CD4-positive, alpha-beta T cell treated with Interleukin-4 for 4 hours (primary cell): Measurements from ENCODE around the gene ZDHHC14.
"Not testable (repeated sequence)": the region's sequence is repeated elsewhere in the genome, so short reads cannot be mapped to it uniquely, and the experiment has no call there.

ENCODE experiments used
- DNase-seq: peaks from one replicate; pipeline ENCODE4 v3.0.0-alpha.2; 2020

The ZDHHC14 gene

GRCh38 chr6:157579467-157580031 is 198.6 kb downstream of the ZDHHC14 start:
- DNase-seq: no peak

DNA sequence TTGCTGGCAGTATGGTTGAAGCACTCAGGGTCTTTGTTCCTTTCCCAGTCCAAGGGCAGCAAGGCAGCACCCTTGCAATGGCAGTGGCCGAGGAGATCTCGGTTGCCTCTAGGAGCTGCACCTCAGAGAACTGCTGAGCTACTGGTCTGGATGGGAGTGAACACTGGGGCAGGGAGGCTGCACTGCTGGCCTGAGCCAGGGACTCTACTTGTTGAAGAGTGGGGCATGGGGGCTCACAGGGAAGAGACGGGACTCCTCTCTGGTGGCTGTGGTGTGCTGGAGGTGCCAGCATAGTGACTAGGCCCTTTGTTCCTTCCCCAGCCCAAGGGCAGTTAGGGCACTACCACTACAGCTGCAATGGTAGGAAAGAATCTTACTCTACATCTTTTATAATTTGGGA is 203.0 kb downstream of the ZDHHC14 start:
- DNase-seq: no peak

DNA sequence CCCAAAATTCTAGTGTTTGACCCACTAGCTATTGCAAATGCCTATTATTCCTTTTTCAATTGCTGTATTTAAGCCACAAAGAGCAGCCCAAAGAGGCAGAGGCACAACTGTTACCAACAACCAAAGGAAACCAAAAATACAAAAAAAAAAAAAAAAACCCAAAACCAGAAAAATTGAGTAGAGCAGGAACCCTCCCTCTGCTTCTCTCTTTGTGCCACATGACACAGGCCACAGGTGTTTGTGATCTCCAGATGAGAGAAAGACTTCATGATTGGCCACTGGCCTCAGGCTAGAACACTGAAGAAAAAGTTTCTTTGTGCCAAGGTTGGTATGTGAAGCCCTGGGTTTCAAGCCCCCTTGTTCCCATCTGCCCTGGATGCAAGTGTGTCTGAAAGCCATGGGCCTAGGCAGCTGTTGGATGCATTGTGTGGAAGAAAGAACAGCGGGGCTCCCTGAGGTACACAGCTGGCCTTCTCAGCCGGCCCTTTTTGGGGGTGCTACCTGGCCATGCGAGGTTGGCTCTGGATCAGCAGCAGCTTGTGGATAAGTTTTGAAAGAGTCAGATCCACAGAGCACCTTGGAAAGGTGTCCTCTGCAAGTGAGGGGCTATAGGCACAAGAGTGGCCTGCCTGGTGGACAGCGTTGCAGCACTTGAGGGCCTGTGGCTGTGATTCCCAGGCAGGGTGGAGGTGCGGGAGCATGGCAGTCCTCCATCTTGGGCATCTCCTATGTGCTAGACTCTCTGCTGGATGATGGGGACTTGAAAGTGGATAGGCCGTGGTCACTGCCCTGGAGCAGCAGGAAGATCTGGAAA is 204.5 kb downstream of the ZDHHC14 start:
- DNase-seq: no peak

DNA sequence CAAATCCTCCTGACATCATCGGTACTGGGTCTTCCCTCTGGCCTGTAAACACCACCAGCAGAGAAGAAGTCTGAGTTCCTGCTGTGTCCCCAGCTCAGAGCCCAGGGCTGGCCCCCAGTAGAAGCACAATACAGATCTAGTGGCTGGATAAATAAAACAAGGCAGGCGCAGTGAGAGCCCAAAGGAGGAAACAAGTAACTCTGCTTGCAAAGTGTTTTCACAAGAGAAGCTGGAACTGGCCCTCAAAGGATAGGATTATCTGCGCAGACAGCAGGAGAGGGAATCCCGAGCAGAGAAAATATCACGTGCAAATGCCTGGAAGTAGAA is 205.1 kb downstream of the ZDHHC14 start:
- DNase-seq: no peak

DNA sequence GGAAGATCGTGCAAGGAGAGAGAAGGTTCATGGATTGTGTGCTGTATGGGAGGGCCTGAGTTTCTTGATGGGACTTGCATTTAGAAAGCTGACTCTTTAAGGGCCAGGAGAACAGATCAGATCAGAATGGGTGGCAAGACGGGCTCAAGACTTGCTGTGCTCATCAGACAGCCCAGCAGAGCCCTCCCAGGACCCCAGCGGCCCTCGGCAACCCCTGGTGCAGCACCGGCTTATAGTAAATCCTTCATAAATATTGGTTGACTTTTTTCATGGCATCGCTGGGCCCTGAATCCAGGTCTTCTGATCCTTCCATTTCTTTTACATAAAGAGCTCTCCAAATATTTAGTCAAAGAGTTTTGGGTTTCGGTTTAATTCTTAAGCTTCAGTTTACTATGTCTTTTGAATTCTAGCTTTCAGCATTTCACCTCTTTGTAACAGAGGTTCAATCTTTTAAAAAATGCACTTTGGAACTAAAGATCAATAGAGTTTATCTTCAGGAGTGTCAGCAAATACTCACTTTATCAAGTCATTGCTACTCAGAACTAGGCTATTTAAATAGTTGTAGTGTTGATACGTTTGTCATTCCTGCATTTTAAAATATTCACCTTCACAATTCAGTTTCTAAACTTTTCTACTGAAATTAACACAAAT is 205.6 kb downstream of the ZDHHC14 start:
- no peak for DNase-seq

GRCh38 chr6:157587127-157587926 is 206.3 kb downstream of the ZDHHC14 start:
- DNase-seq: no peak

DNA sequence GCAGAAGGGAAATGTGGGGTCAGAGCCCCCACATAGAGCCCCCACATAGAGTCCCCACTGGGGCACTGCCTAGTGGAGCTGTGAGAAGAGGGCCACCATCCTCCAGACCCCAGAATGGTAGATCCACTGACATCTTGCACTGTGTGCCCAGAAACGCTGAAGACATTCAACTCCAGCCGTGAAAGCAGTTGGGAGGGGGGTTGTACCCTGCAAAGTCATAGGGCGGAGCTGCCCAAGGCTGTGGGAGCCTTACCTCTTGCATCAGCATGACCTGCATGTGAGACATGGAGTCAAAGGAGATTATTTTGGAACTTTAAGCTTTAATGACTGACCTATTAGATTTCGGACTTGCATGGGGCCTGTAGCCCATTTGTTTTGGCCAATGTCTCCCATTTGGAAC is 209.7 kb downstream of the ZDHHC14 start:
- DNase-seq: not testable (repeated sequence)

GRCh38 chr6:157592541-157592940 is 211.6 kb downstream of the ZDHHC14 start:
- no peak for DNase-seq

DNA sequence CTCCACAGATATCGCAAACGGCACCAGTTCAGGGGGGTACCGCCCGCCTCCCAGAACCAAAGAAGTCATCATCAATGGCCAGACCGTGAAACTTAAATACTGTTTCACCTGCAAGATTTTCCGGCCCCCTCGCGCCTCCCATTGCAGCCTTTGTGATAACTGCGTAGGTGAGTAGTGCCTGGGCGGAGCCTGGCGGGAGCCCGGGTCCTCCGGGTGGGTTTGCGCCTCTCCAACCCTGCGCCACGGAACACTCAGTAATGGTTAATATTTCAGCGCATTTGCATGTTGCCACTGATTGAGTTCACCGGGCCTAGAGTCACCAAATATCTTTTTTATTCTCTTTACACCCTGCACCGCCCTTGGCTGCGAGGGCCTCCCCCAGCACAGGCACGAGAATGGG is 212.0 kb downstream of the ZDHHC14 start:
- DNase-seq: no peak

DNA sequence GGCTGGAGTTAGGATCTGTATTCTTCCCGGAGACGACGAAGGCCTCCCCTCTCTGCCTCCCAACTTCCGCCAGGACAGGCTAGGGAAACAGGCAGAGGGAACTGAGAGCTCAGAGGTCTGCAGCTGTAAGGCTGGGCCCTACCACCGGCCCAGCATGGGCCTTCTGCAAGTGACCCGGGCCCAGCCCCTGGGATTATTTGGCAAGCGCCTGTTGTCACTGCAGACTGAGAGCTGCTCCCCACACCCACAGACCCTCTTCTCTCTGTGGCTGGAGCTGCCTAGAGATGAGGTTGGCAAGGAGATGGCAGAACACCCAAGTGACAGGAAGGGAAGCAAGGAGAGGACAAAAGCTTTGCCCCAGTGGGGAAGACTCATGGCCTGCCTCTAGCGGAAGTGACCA is 212.6 kb downstream of the ZDHHC14 start:
- no peak for DNase-seq

- DNase-seq: no peak
Measured at GRCh38 chr6:157594292-157594691, 213.3 kb downstream of the ZDHHC14 start.

DNA sequence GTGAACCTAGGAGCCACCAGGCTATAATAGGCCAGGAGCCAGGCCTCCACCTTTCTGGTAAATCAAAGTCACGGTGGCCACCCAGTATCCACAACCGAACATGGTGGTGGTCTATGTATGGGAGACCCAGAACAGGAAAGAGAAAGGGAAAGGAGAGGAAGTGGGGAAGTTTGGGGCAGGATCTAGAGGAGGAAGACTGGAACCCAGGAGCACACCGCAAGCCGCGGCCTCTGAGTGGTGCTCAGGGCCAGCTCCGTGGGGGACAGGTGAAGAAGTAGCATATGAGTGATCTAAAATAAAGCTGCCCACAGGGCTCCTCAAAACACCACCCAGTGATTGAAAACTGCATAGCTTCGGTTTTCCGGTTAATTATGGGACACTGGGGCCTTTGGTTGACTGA is 214.8 kb downstream of the ZDHHC14 start:
- DNase-seq: no peak

- no peak for DNase-seq
Measured at GRCh38 chr6:157596461-157596860, 215.5 kb downstream of the ZDHHC14 start.

DNA sequence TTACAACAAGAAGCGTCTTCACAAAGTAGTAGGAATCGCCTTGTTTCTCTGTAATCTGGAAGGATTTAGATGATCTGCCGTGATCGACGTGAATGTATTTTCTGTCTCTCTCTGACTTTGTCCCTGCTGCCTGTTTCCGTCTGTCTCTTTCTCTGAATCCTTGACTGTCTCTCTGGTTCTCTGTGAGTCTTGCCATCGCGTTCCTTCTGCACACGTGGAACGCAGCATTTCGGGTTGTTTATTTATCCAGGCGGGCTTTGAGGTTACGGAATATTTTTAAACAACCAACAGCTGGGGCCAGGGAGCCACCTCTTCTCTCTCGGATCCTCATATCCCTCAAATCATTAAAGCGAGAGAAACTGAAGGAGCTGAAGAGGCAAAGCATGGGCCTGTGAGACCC is 215.9 kb downstream of the ZDHHC14 start:
- DNase-seq: no peak

- peak; percentile 26 for DNase-seq
Measured at GRCh38 chr6:157597461-157598312, 216.7 kb downstream of the ZDHHC14 start.

- DNase-seq: no peak
Measured at GRCh38 chr6:157599191-157599590, 218.2 kb downstream of the ZDHHC14 start.

GRCh38 chr6:157600807-157601206 is 219.8 kb downstream of the ZDHHC14 start:
- DNase-seq: no peak

DNA sequence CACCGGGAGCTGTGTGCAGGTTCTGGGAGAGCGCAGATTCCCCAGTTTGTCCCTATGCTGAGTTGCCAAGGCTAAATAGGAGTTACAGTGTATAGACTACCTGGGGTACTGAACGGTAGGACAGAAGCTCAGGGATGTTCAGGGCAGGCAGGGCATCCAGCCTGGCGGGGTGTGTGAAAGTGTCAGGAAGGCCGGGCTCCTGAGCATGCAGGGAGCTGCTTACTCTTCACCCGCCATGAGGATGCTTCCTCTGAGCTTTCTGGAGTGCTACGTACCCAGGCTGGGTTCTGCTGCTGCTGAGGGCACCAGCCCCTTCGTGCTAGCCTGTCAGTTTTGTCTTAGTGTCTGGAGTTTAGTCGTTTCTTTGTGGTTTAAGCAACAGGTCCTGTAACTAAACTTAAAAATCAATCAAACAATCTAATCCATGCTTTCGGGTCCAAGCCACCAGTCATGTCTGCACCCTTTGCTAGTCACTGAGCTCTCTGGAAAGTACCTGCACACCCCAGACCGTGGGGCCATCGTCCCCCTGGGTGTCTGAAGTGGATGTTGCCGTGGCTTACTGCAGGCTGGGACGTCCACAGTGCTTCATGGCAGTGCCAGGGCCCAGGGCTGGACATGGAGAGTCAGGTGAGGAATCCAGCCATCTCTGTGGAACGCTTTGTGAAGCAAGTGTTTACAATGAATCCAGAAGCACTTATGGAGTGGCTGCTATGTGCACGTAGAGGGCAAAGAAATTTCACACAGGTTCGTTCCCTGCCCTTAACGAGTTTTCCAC is 221.7 kb downstream of the ZDHHC14 start:
- DNase-seq: no peak

DNA sequence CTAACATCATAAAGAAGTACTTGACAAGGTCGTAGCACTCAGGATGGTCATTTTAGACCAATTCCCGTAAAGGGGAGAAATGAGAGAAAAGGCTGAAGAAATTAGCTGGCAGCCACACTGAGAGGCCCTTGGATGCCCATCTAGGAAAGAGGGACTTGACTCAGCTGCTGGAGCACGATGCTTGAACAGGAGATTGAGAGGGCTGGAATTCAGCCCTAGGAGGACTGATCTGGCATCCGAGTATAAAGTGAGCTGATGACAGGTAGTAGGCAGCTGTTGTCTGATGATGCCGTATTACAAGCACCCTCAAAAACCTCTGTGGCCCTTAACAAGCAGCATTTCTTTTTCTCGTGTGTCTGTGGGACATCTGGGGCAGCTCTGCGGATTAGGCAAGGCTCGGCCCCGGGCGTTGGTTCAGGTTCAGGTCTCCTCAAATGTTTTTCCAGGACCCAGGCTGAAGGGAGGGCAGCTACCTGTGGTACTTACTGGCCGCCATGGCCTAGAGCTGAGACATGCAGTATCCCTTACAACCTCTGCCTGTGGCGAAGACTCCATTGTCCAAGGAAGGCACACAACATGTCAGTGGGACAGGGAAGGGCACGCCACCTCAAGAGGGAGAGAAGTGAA is 222.4 kb downstream of the ZDHHC14 start:
- DNase-seq: no peak

DNA sequence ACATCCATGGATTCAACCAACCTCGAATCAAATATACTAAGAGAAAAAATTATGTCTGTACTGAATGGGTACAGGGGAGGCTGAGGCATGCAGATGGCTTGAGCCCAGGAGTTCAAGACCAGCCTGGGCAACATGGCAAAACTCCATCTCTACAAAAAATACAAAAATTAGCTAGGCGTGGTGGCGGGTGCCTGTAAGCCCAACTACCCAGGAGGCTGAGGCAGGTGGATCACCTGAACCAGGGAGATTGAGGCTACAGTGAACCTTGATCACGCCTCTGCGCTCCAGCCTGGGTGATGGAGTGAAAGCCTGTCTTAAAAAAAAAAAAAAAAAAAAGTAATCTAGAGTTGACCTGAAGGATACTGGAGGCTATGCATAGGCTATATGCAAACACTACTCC is 223.0 kb downstream of the ZDHHC14 start:
- DNase-seq: no peak

DNA sequence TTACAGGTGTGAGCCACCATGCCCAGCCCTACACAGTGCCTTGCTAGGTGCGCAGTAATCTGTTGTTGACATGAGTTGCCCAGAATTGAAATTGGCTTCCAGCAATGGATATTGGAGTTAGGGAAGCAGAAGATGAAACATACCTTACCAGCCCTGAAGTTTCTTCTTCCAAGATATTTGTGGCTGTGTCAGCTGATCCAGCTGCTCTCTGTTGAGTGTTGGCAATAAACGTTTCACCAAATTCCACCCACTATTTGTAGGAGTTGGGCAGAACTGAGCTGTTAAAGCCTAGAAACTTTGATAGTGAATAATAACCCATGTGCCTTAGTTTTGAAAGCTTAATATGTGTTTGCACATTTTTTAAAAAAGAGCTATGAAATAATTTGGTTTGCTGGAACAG is 223.8 kb downstream of the ZDHHC14 start:
- no peak for DNase-seq
